Measurements from ENCODE around the gene TES. TPM values are rescaled to one million over a fixed set of nuclear protein-coding genes. Genes with fewer than 3 reads are reported as not detected.

TES gene
- polyA plus RNA-seq, 1 experiment, result 93.2 TPM

DNA sequence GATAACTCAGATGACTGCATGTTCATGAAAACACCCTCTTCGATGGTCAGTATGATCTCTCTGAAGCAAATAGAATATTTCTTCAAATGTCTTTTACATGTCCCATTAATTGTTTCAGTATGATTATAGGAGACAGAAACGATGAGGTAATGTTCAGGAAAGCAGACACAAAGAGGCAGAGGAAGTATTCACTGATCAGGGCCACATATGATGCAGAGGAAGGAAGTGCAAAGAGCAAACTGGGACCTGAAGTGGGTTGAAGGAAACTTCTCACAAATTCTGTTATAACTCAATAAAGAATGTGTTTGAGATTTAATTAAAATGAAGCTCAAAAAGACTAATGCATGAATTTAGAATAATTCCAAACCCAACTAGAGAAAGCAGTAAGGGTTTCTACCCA lies 70.5 kb downstream of the TES start:
- Histone ChIP-seq H3K27me3 (ENCODE audit: control insufficient read depth, insufficient read depth, low read length) (no peaks in the 10 kb centered on the region), H3K36me3 (ENCODE audit: control insufficient read depth, insufficient read depth, low read length) (no peaks in the 10 kb centered on the region), H3K4me3 (ENCODE audit: low read depth, low read length) (no peak overlapping the region)
- TF ChIP-seq, protein P1, sequence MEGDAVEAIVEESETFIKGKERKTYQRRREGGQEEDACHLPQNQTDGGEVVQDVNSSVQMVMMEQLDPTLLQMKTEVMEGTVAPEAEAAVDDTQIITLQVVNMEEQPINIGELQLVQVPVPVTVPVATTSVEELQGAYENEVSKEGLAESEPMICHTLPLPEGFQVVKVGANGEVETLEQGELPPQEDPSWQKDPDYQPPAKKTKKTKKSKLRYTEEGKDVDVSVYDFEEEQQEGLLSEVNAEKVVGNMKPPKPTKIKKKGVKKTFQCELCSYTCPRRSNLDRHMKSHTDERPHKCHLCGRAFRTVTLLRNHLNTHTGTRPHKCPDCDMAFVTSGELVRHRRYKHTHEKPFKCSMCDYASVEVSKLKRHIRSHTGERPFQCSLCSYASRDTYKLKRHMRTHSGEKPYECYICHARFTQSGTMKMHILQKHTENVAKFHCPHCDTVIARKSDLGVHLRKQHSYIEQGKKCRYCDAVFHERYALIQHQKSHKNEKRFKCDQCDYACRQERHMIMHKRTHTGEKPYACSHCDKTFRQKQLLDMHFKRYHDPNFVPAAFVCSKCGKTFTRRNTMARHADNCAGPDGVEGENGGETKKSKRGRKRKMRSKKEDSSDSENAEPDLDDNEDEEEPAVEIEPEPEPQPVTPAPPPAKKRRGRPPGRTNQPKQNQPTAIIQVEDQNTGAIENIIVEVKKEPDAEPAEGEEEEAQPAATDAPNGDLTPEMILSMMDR (IDR thresholded peaks at IDR 0.05; ENCODE audit: insufficient read depth, low read depth, low read length), result no peak
- no peak for DNase-seq (ENCODE audit: low read depth)
- POLR2A ChIA-PET, result no interaction called here
- CTCF ChIA-PET, result interaction anchor here (0.6 to 1.6 kb wide), 3 partner anchors 26 to 174 kb away, joined by 3 to 4 read pairs (median 3); no protein-coding TSS in a partner anchor

DNA sequence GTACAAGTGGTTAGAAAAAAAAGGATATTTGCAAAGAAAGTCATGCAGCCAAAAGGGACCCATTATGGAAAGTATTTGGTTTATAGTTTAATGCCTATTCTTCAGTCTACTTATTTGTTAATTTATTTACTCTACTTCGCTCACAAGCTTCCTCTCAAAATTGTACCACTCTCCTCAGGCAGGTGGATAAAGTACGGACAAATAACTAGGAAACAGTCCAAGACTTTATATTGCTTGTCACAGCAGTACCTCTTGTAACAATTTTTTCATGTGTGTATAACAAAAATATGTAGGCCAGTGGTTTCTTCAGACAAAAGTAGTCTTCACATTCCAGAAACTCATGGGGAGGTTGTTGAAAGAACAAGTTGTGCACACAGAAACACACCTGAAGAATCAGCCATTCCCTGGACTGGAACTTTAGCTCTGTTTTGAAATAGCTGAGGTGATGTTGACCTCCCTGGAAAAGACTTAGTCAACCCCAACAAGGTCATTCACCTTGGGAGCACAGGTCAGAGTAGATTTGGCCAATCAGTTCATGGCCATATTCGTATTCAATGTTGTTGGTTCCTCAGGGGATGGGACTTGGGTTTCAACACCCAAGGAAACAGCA lies 73.4 kb downstream of the TES start:
- no peak for DNase-seq (ENCODE audit: low read depth)
- ChIA-PET CTCF (interaction anchor here (0.6 to 1.1 kb wide), 2 partner anchors 282 to 1286 kb away, joined by 3 read pairs; no protein-coding TSS in a partner anchor), POLR2A (no interaction called here)
- Histone ChIP-seq H3K27me3 (ENCODE audit: control insufficient read depth, insufficient read depth, low read length) (no peaks in the 10 kb centered on the region), H3K4me3 (ENCODE audit: low read depth, low read length) (no peak overlapping the region), H3K36me3 (ENCODE audit: control insufficient read depth, insufficient read depth, low read length) (no peaks in the 10 kb centered on the region)
- TF ChIP-seq, protein P1 (IDR thresholded peaks at IDR 0.05; ENCODE audit: insufficient read depth, low read depth, low read length), result no peak

GRCh38 chr7:116284390-116284789 lies 74.1 kb downstream of the TES start:
- ChIA-PET CTCF (interaction anchor here (0.6 to 1.2 kb wide), 3 partner anchors 26 to 1286 kb away, joined by 3 to 4 read pairs (median 3); no protein-coding TSS in a partner anchor), POLR2A (interaction anchor here (0.5 kb wide), 1 partner anchor 142 kb away, joined by 4 read pairs; no protein-coding TSS in a partner anchor)
- no peak overlapping the region for H3K4me3 ChIP-seq (ENCODE audit: low read depth, low read length)
- TF ChIP-seq, protein P1 (IDR thresholded peaks at IDR 0.05; ENCODE audit: insufficient read depth, low read depth, low read length), result no peak
- no peak for DNase-seq (ENCODE audit: low read depth)
- no peaks in the 10 kb centered on the region for H3K36me3 ChIP-seq (ENCODE audit: control insufficient read depth, insufficient read depth, low read length)
- no peaks in the 10 kb centered on the region for H3K27me3 ChIP-seq (ENCODE audit: control insufficient read depth, insufficient read depth, low read length)

GRCh38 chr7:116285252-116285651 lies 74.9 kb downstream of the TES start:
- DNase-seq (ENCODE audit: low read depth), result no peak
- H3K27me3 ChIP-seq (ENCODE audit: control insufficient read depth, insufficient read depth, low read length), result no peaks in the 10 kb centered on the region
- CTCF ChIA-PET, result interaction anchor here (1.2 kb wide), 2 partner anchors 13 to 27 kb away, joined by 4 read pairs; no protein-coding TSS in a partner anchor
- TF ChIP-seq, protein P1 (IDR thresholded peaks at IDR 0.05; ENCODE audit: insufficient read depth, low read depth, low read length), result no peak
- H3K36me3 ChIP-seq (ENCODE audit: control insufficient read depth, insufficient read depth, low read length), result no peaks in the 10 kb centered on the region
- POLR2A ChIA-PET, result no interaction called here
- H3K4me3 ChIP-seq (ENCODE audit: low read depth, low read length), result no peak overlapping the region

- Histone ChIP-seq H3K36me3 (ENCODE audit: control insufficient read depth, insufficient read depth, low read length) (no peaks in the 10 kb centered on the region), H3K4me3 (ENCODE audit: low read depth, low read length) (no peak overlapping the region), H3K27me3 (ENCODE audit: control insufficient read depth, insufficient read depth, low read length) (no peaks in the 10 kb centered on the region)
- ChIA-PET CTCF (no interaction called here), POLR2A (no interaction called here)
- DNase-seq (ENCODE audit: low read depth), result no peak
- TF ChIP-seq, protein P1 (IDR thresholded peaks at IDR 0.05; ENCODE audit: insufficient read depth, low read depth, low read length), result peak; percentile 24; the same call in 1 of the 2 replicates
Measured at GRCh38 chr7:116290740-116291139, 80.4 kb downstream of the TES start.
